HG03045 (cell line): ENCODE measurements around the gene HDGFL2.

Source experiments
- ATAC-seq: cut with Tn5 transposase; IDR thresholded peaks from one replicate; pipeline ENCODE4 v1.9.1; 2021; ENCODE audit warnings: mild to moderate bottlenecking, moderate library complexity; ENCODE audit not compliant: unreplicated experiment

Gene HDGFL2

GRCh38 chr19:4464815-4465581 lies 7.1 kb upstream of the HDGFL2 start:
- ATAC-seq, result no peak

- no peak for ATAC-seq
Measured at GRCh38 chr19:4467835-4468234, 4.3 kb upstream of the HDGFL2 start.

GRCh38 chr19:4471403-4472173 lies 509 bp upstream of the HDGFL2 start:
- peak; percentile 87 for ATAC-seq

- no peak for ATAC-seq
Measured at GRCh38 chr19:4473011-4473762, 1.1 kb downstream of the HDGFL2 start.

- no peak for ATAC-seq
Measured at GRCh38 chr19:4473763-4474513, 1.8 kb downstream of the HDGFL2 start.

- no peak for ATAC-seq
Measured at GRCh38 chr19:4474514-4475022, 2.5 kb downstream of the HDGFL2 start.

- no peak for ATAC-seq
Measured at GRCh38 chr19:4477034-4477801, 5.1 kb downstream of the HDGFL2 start.

GRCh38 chr19:4482721-4483364 lies 10.7 kb downstream of the HDGFL2 start:
- ATAC-seq, result no peak

- no peak for ATAC-seq
Measured at GRCh38 chr19:4483385-4483784, 11.3 kb downstream of the HDGFL2 start.

GRCh38 chr19:4487572-4487971 lies 15.5 kb downstream of the HDGFL2 start:
- ATAC-seq, result no peak

- no peak for ATAC-seq
Measured at GRCh38 chr19:4488496-4488895, 16.4 kb downstream of the HDGFL2 start.

GRCh38 chr19:4491446-4491845 lies 19.3 kb downstream of the HDGFL2 start:
- no peak for ATAC-seq

GRCh38 chr19:4492337-4493103 lies 20.4 kb downstream of the HDGFL2 start:
- ATAC-seq, result no peak

GRCh38 chr19:4493104-4493928 lies 21.2 kb downstream of the HDGFL2 start:
- no peak for ATAC-seq

GRCh38 chr19:4493929-4494690 lies 22.0 kb downstream of the HDGFL2 start:
- ATAC-seq, result no peak

GRCh38 chr19:4494691-4495064 lies 22.6 kb downstream of the HDGFL2 start:
- ATAC-seq, result no peak

GRCh38 chr19:4495471-4495870 lies 23.4 kb downstream of the HDGFL2 start:
- no peak for ATAC-seq
